BE2C (cell line): Measurements from ENCODE around the gene B3GALT4.

Experiments used
- DNase-seq: peaks from one replicate; pipeline ENCODE4 v3.0.0-alpha.2; 2020
- H3K27me3 ChIP-seq: fragments of 250-450 bp; sonication (Bioruptor Pico); 2 replicates; pipeline ENCODE4 v1.5.1; 2020; ENCODE audit warnings: mild to moderate bottlenecking
- H3K36me3 ChIP-seq: fragments of 250-450 bp; sonication (Bioruptor Pico); 2 replicates; pipeline ENCODE4 v1.5.1; 2020; ENCODE audit warnings: mild to moderate bottlenecking
- H3K4me1 ChIP-seq: fragments of 250-450 bp; sonication (Bioruptor Pico); 2 replicates; pipeline ENCODE4 v1.5.1; 2020
- H3K4me3 ChIP-seq: 2 replicates; pipeline ENCODE4 v1.5.1; 2011; ENCODE audit warnings: low read depth, low read length
- H3K9me3 ChIP-seq: fragments of 250-450 bp; sonication (Bioruptor Pico); 2 replicates; pipeline ENCODE4 v1.5.1; 2020
- CTCF ChIP-seq: IDR thresholded peaks from 2 replicates; pipeline ENCODE4 v1.5.1; 2012; ENCODE audit warnings: mild to moderate bottlenecking, low read depth, low read length

Gene B3GALT4

GRCh38 chr6:33313105-33313708 lies 36.3 kb downstream of the B3GALT4 start:
- peak; percentile 39 for DNase-seq
- peak overlapping the region; percentile 91 for H3K4me3 ChIP-seq

GRCh38 chr6:33313709-33314514 lies 37.0 kb downstream of the B3GALT4 start, which contains the start of gene TAPBP:
Gene TAPBP, minus strand, starts transcription at chr6:33314078. Its CDS starts 37 bp downstream, at chr6:33314041.
- no peak for TF ChIP-seq CTCF
- Histone ChIP-seq H3K4me3 (peak within 1 kb of the TSS; percentile 91), H3K9me3 (no peaks in the 10 kb centered on the region), H3K36me3 (peaks cover 4% of the 10 kb centered on the region), H3K27me3 (no peaks in the 10 kb centered on the region), H3K4me1 (peaks cover 3% of the 10 kb centered on the region; the same call in 1 of the 2 replicates)
- DNase-seq: peak; percentile 62

More at GRCh38 chr6:33313105-33313708, 36.3 kb downstream of the B3GALT4 start:
- no peaks in the 10 kb centered on the region for H3K9me3 ChIP-seq
- peaks cover 3% of the 10 kb centered on the region; the same call in 1 of the 2 replicates for H3K4me1 ChIP-seq
- TF ChIP-seq CTCF: no peak
- no peaks in the 10 kb centered on the region for H3K27me3 ChIP-seq
- no peaks in the 10 kb centered on the region for H3K36me3 ChIP-seq

GRCh38 chr6:33314515-33314942 lies 37.6 kb downstream of the B3GALT4 start:
- TF ChIP-seq CTCF: no peak
- no peak for DNase-seq
- Histone ChIP-seq H3K4me3 (peak overlapping the region; percentile 91), H3K36me3 (peaks cover 10% of the 10 kb centered on the region), H3K4me1 (peaks cover 3% of the 10 kb centered on the region; the same call in 1 of the 2 replicates), H3K9me3 (no peaks in the 10 kb centered on the region), H3K27me3 (no peaks in the 10 kb centered on the region)

- no peak for DNase-seq
- H3K9me3 ChIP-seq: no peaks in the 10 kb centered on the region
- H3K36me3 ChIP-seq: peaks cover 17% of the 10 kb centered on the region
- H3K4me1 ChIP-seq: peaks cover 3% of the 10 kb centered on the region; the same call in 1 of the 2 replicates
- no peak for TF ChIP-seq CTCF
- no peaks in the 10 kb centered on the region for H3K27me3 ChIP-seq
- no peak overlapping the region for H3K4me3 ChIP-seq
Observed at GRCh38 chr6:33314943-33315792, 38.2 kb downstream of the B3GALT4 start.

- no peak for TF ChIP-seq CTCF
- Histone ChIP-seq H3K36me3 (peaks cover 25% of the 10 kb centered on the region), H3K27me3 (no peaks in the 10 kb centered on the region), H3K9me3 (no peaks in the 10 kb centered on the region), H3K4me1 (peaks cover 3% of the 10 kb centered on the region; the same call in 1 of the 2 replicates), H3K4me3 (no peak overlapping the region)
- no peak for DNase-seq
Observed at GRCh38 chr6:33315793-33316602, 39.1 kb downstream of the B3GALT4 start.
